GM21576 (cell line): Measurements from ENCODE around the gene FER.
"Not testable (repeated sequence)": the region's sequence is repeated elsewhere in the genome, so short reads cannot be mapped to it uniquely, and the experiment has no call there.

Source experiments
- ATAC-seq: cut with Tn5 transposase; IDR thresholded peaks from one replicate; pipeline ENCODE4 v1.9.1; 2021; ENCODE audit warnings: mild to moderate bottlenecking, moderate library complexity; ENCODE audit not compliant: unreplicated experiment

Gene FER

DNA sequence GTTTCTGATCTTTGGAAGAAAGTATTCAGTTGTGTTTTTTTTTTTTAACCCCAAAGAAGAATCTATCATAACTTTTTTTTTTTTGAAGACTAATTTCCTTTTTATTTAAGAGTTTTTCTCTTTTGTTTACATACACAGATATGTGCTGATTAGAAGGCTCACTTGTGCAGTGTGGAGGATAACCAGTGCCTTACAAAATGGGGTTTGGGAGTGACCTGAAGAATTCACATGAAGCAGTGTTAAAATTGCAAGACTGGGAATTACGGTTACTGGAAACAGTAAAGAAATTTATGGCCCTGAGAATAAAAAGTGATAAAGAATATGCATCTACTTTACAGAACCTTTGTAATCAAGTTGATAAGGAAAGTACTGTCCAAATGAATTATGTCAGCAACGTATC lies 50.3 kb downstream of the FER start:
- no peak for ATAC-seq

DNA sequence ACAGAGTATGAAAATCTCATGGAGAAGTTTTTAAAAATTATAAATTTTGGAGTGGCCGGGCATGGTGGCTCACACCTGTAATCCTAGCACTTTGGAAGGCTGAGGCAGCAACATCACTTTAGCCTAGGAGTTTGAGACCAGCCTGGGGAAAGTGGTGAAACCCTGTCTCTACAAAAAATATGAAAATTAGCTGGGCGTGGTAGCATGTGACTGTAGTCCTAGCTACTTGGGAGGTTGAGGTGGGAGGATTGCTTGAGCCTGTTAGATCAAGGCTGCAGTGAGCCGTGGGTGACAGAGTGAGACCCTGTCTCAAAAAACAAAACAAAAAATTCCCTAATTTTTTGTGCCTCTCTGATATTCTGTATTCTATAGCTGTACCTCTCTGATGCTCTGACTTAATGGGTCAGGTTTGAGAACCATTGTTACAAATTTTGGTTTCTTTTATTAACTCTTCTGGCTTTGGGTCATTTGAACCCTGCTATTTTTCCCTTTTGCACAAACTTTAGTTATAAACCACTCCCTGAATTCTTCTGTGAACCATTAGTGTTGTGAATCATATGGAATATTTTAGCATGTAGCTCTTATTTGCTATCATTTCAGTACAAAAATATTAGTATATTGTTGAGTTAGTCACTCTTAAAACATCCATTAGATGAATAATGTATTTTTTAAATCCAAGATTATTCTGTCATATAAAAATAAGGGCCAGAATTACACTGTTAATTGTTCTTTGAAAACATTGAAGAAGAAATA lies 51.0 kb downstream of the FER start:
- ATAC-seq, result no peak

DNA sequence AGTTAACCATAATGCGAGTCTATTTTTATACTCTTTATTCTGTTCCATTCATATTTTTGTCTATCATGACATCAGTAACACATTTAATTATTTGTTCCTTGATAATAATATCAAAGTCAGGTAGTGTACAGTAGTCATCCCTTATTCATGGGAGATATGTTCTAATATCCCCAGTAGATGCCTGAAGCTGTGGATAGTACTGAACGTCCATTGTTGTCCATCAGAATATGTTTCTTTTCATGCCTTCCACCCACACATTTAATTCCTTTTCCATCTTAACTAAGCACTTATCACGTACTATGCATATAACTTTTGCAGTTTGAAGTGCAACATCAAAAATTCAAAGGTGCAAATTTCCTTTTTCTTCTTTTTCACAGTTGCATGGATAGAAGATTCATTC lies 53.6 kb downstream of the FER start:
- no peak for ATAC-seq

DNA sequence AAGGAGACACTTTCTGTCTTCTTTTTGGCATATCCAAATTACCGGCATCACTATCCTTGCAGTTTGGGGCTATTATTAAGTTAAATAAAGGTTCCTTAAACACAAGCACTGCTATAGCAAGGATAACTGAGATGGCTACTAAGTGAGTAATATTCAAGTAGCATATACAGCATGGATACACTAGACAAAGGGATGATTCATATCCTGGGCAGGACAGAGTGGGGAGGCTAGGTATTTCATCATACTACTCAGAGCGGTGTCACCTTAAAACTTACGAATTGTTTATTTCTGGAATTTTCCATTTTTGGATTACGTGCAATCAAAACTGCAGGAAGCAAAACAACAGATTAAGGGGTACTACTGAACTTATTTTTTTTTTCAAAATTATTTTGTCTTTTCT lies 54.1 kb downstream of the FER start:
- ATAC-seq, result no peak

GRCh38 chr5:108810717-108811116 lies 63.0 kb downstream of the FER start:
- no peak for ATAC-seq

DNA sequence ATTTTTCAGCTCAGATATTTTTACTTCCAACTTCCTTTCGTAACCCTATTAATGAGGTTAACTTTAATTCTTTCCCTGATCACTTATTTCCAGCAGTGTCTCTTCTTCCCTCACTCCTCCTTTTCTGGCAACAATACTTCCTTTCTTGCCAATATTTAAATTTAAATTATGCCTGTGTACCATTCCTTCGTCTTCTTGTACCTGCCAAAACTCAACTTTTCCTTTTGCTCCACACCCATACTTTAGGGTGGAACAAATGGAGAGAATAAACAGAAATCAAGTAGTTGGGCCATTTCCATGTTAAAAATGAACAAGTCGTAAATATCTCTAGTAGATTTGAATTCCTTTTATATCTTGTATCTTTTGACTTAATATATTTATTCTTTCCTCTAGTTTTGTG lies 66.0 kb downstream of the FER start:
- ATAC-seq, result no peak

- ATAC-seq, result no peak
Observed at GRCh38 chr5:108814551-108814950, 66.9 kb downstream of the FER start.

DNA sequence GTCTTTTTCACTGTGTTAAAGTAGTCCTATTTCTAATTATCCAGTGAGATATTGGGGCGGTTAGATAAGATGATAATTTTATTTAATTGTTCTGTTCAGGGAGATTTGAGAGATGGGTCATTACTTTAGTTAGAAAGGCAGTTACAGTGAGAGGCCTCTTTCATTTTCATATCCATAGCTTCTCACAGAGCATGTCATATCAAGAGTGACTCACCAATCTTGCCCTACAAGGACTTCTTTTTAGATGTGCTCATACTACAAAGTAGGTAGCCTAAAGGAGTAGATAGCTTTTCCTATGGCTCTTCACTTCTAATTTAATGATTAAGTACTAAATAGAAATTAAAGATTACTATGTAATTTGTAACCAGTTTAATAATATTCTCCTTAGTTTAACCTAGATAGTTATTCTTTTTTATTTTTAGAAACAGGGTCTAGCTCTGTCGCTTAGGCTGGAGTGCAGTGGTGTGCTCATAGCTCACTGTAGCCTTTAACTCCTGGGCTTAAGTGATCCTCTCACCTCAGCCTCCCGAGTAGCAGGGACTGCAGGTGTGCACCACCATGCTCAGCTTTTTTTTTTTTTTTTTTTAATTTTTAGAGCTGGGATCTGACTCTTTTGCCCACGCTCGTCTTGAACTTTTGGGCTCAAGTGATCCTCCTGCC lies 71.0 kb downstream of the FER start:
- peak; percentile 93 for ATAC-seq

GRCh38 chr5:108820983-108821382 lies 73.3 kb downstream of the FER start:
- no peak for ATAC-seq

DNA sequence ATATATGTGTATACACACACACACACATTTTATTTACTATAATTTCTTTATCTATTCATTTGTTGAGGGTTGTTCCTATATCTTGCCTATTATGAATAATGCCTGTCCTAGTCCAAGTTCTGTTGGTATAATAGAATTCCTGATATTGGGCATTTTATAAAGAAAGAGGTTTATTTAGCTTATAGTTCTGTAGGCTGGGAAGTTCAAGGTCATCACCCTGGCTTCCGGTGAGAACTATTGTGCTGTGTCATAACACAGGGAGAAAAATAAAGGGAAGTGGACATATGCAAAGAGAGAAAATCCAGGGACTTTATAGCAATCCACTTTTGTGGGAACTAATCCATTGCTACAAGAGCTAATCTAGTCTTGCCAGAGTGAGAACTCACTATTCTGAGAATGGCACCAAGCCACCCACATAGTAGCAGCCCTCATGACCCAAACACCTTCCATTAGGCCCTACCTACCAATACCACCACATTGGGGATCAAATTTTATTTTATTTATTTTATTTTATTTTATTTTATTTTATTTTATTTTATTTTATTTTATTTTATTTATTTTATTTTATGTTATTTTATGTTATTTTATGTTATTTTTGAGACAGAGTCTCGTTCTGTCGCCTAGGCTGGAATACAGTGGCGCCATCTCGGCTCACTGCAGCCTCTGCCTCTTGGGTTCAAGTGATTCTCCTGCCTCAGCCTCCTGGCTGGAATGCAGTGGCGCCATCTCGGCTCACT lies 74.7 kb downstream of the FER start:
- no peak for ATAC-seq

- no peak for ATAC-seq
Observed at GRCh38 chr5:108827131-108827530, 79.4 kb downstream of the FER start.

DNA sequence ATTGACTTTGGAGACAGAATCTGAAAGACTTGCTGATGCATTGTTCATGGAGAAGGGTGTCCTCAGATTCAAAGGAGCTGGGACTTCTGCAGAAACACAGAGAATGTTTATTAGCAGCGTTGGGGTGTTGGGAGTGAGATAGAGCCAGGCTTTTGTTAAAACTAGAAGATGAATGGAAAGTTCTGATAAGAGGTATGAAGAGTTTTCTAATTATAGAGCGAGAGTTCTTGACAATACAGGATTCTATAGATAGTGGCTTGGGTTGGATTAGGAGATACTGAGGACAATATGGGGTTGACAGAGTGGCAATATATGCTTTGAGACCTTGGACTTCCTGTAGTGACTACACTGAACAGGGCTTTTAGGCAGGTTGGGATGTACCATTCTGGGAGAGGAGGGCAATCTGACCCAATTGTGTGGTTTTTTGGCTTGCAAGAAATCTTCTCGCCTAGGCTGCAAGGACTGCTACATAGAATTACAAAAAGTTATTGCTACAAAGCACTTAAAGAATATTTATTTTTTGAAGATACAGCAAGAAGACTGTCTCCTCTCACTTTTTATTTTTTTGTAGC lies 83.1 kb downstream of the FER start:
- no peak for ATAC-seq

DNA sequence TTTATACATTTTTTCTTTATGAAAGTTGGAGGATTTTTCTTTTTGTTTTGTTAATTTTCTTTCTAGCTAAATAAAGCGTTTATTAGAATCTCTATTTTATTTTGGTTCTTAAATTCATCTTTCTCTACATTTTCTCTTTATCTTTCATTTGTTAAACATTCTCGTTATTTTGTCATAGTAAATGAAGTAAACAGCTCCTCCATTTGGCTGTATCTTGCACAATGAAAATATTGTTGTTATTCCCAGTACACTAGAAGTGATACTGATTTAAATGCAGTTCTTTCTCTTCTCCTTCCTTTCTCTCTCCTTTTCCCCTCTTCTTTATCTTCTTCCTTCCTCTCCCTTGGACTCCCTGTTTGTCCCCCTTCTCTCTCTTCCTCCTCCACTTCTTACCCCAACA lies 88.8 kb downstream of the FER start:
- no peak for ATAC-seq

- not testable (repeated sequence) for ATAC-seq
Observed at GRCh38 chr5:108842260-108842941, 94.7 kb downstream of the FER start.

DNA sequence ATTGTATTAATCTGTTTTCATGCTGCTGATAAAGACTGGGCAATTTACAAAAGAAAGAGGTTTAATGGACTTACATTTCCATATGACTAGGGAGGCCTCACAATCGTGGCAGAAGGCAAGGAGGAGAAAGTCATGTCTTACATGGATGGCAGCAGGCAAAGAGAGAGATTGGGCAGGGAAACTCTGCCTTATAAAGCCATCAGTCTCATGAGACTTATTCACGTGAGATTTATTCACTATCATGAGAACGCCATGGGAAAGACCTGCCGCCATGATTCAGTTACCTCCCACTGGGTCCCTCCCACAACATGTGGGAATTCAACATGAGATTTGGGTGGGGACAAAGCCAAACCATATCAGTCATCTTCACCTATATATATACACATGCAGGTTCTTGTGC lies 103.4 kb downstream of the FER start:
- ATAC-seq, result not testable (repeated sequence)

DNA sequence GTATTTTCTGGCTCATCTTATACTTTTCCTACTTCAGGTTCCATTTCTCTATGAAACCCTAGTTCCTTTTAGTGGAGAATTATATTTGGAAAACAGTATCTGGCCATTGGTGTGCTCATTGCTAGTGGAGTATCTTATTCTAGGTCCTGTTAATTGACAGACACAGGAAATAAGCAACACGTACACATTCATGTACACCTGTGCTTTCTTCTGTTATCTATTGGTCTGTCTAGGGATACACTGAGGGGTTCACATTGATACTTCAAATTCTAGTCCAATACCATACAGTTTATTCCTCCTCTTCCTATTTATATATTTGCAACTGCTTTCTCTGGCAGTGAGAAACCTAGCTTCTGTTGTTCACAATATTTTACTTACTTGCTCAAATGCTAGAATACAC lies 110.2 kb downstream of the FER start:
- no peak for ATAC-seq

DNA sequence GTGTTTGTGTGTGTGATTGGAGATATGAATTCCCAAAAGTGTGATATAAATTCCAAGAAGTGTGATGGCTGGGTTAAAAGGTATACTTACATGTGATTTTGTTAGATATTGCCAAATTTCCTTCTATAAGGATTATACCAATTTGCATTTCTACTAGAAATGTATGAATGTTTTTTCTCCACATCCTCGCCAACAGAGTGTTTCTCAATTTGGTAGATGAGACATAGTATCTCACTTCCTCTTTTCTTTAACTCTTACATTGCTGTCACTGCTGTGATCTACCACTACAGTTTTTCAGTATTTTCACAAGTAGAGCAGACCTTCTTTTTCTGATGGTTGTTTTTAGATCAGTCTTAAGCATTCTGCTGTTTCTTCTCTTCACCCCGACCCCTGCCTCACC lies 111.3 kb downstream of the FER start:
- peak; percentile 98 for ATAC-seq

GRCh38 chr5:108862211-108862610 lies 114.5 kb downstream of the FER start:
- no peak for ATAC-seq

DNA sequence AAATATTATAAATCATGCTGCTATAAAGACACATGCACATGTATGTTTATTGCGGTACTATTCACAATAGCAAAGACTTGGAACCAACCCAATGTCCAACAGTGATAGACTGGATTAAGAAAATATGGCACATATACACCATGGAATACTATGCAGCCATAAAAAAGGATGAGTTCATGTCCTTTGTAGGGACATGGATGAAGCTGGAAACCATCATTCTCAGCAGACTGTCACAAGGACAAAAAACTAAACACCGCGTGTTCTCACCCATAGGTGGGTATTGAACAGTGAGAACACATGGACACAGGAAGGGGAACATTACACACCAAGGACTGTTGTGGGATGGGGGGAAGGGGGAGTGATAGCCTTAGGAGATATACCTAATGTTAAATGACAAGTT lies 118.4 kb downstream of the FER start:
- not testable (repeated sequence) for ATAC-seq

DNA sequence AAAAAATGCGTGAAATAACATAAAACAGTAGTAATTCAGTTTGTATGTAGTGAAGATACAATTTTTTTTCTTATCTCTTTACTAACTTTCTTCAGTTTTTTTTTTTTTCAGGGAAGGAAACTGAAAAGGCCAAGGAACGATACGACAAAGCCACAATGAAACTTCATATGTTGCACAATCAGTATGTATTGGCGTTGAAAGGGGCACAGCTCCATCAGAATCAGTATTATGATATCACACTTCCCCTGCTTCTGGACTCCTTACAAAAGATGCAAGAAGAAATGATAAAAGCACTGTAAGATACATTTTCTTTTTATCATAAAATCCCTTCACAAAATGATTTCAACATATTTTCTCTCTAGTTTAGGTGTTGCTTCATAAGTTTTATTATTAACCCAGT lies 120.0 kb downstream of the FER start:
- ATAC-seq, result no peak

DNA sequence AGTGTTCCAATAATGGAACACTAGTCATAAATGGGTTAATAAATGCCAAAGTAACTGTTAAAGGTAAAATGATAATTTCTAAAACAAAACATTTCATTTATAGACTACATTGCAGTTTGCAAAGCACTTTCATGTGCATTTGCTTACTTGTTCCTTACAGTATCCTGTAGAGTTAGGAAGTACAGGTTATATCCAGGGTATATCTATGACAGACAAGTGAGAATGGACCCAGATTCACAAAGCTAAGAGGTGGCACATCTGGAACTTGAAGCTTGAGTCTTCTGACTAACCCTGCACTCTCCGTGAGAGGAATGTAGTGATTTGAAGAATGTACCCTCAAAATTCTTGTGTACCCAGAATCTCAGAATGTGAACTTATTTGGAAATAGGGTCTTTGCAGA lies 121.4 kb downstream of the FER start:
- no peak for ATAC-seq
